Activated naive CD4-positive, alpha-beta T cell treated with anti-CD3 and anti-CD28 coated beads, Interleukin-2, amount 50 U/mL, for 72 hours (primary cell): ENCODE data around the gene C7orf57. TPM values are rescaled to one million over a fixed set of nuclear protein-coding genes. Genes with fewer than 3 reads are reported as not detected.
A peak's percentile ranks its signal among the peaks of the same experiment; 100 is the strongest.

Experiments
- ATAC-seq, 2 donors: fragments of 150-1000 bp; cut with Tn5 transposase; 2 replicates each; pipeline ENCODE4 v1.10.0; 2021; ENCODE audit warnings: mild to moderate bottlenecking in 2 of 2, moderate library complexity in 2 of 2
- DNase-seq, 2 donors: peaks; one replicate each; pipeline ENCODE4 v3.0.0; 2021 to 2022; ENCODE audit warnings: low spot score in 2 of 2
- H3K27ac Mint-ChIP-seq, 2 donors: one replicate each; pipeline ENCODE4 v1.8.0; 2022; ENCODE audit warnings: mild to moderate bottlenecking in 2 of 2, mixed read lengths in 2 of 2
- H3K36me3 Mint-ChIP-seq, 2 donors: one replicate each; pipeline ENCODE4 v1.8.0; 2022; ENCODE audit warnings: mixed read lengths in 2 of 2
- H3K9me3 Mint-ChIP-seq, 2 donors: one replicate each; pipeline ENCODE4 v1.8.0; 2022; ENCODE audit warnings: mixed read lengths in 2 of 2
- total RNA-seq, 2 donors: library from RNA; stranded (reverse); gene quantifications; one replicate each; pipeline ENCODE4 v1.2.3, GENCODE V29; 2022

C7orf57 gene
- total RNA-seq, 2 donors from 2014 or later = 0.25 TPM; not detected in 1

DNA sequence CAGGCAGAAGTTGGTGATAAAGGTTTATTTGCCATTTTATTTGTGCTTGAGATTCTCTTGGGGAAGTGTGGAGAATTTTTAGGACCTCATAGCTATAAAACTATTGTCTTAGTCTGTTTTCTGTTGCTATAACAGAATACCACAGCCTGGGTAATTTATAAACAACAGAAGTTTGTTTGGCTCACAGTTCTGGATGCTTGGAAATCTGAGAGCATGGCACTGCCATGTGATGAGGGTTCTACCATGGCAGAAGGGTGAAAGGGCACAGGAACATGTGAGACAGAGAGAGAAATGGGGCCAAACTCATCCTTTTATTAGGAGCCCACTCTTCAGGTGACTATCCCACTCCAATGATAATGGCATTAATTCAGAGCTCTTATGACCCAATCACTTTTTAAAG, 18.7 kb upstream of the C7orf57 start:
- Mint-ChIP-seq H3K27ac (no peak overlapping the region), H3K9me3 (peaks cover 7 to 15% of the 10 kb centered on the region in 2 donors), H3K36me3 (peaks cover 0 to 2% of the 10 kb centered on the region in 2 donors)
- DNase-seq (no peak), ATAC-seq (no peak)

DNA sequence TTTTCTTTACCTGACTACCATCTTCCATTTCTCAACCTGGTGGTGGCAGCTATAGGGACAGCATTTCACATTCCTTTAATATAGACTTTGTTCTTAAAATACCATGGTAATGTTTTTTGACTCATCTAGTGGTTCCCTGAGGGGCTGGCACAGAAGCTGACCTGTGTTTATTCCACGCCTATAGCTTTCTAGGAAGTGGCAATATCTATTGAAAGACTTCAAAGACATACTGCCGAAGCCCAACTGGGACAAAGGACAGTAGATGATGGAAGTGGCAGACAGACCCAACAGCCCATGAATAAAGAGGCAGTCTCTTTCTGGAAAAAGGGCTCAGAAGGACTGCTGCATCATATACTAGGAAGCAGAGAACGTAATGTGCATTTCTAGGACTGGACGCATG, 17.7 kb upstream of the C7orf57 start:
- peaks cover 10 to 15% of the 10 kb centered on the region in 2 donors for H3K9me3 Mint-ChIP-seq
- DNase-seq (no peak), ATAC-seq (no peak)
- no peak overlapping the region for H3K27ac Mint-ChIP-seq
- H3K36me3 Mint-ChIP-seq = peaks cover 0 to 6% of the 10 kb centered on the region in 2 donors

DNA sequence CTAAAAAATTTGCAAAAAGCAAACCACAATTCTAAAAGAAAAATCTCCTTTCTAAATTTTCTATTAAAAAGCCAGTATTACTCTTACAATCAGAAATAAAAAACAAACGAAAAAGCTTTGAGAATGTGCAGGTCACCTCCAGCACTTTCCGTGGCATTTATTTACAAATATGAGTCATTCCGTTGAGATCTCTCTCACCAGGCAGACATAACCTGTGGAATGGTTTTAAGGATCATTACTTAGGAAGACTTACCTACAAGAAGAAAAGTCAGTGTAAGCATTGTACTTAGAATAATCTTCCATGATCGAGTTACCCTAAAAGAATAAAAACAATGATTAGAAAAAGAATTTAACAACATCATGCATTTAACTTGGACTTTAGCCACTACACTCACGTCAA, 9.7 kb upstream of the C7orf57 start:
- ATAC-seq = no peak
- H3K9me3 Mint-ChIP-seq = peaks cover 9 to 16% of the 10 kb centered on the region in 2 donors
- H3K27ac Mint-ChIP-seq = no peak overlapping the region
- no peak for DNase-seq
- H3K36me3 Mint-ChIP-seq = peaks cover 0 to 6% of the 10 kb centered on the region in 2 donors

DNA sequence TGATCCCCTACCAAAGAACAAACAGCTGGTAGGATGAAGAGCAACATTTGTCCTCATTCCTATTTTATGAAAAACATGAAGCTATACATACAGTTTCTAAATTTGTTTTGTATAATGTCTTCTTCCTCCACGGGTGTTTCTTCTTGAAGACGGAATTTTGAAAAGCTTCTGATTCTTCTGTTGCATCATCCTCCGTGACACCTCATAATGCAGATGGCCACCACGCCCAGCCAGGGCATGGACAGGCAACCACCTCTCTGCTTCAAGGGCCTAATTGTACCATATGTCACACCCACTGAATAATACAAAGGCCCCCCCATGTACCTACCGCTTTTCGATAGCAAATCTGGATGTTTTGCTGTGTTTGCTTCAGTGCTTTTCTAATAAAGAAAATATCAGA, 6.4 kb upstream of the C7orf57 start, which contains the start of gene SUN3:
SUN3 (minus strand) TSS at position 170 of the 400 bp plus-strand sequence; CDS start at position 1, 169 bp downstream.
- ATAC-seq = no peak
- peaks cover 0 to 4% of the 10 kb centered on the region in 2 donors for H3K9me3 Mint-ChIP-seq
- H3K36me3 Mint-ChIP-seq = no peaks in the 10 kb centered on the region
- H3K27ac Mint-ChIP-seq = no peak within 1 kb of the TSS
- DNase-seq = no peak

DNA sequence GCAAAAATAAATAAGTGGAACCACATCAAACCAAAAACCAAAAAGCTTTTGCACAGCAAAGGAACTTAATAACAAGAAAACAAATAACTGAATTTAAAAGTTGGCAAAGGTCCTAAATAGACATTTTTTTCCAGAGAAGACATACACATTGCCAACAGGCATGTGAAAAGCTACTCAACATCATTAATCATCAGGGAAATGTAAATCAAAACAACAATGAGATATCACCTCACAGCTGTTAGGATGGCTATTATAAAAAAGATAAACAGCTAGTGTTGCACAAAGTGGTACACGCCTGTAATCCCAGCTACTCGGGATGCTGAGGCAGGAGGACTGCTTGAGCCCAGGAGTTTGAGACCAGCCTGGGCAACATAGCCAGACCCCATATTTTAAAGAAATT, 4.2 kb upstream of the C7orf57 start:
- ATAC-seq = no peak
- Mint-ChIP-seq H3K9me3 (no peaks in the 10 kb centered on the region), H3K27ac (no peak overlapping the region), H3K36me3 (peaks cover 0 to 4% of the 10 kb centered on the region in 2 donors)
- DNase-seq = no peak

DNA sequence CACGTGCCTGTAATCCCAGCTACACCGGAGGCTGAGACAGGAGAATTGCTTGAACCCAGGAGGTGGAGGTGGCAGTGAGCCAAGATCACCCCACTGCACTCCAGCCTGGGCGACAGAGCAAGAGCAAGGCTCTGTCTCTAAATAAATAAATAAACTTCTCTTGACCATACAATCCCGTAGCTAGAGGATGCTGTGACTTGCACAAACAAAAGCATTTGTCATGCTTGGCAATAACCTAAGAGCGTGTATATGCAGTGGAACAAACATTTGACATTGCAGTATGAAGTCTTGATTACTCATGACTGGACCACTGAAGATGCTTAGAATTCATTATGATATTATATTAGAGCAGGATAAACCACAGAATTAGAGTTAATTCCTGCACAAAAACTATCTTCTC, 1.4 kb upstream of the C7orf57 start:
- Mint-ChIP-seq H3K36me3 (peaks cover 0 to 5% of the 10 kb centered on the region in 2 donors), H3K27ac (no peak overlapping the region), H3K9me3 (no peaks in the 10 kb centered on the region)
- DNase-seq (no peak), ATAC-seq (no peak)

DNA sequence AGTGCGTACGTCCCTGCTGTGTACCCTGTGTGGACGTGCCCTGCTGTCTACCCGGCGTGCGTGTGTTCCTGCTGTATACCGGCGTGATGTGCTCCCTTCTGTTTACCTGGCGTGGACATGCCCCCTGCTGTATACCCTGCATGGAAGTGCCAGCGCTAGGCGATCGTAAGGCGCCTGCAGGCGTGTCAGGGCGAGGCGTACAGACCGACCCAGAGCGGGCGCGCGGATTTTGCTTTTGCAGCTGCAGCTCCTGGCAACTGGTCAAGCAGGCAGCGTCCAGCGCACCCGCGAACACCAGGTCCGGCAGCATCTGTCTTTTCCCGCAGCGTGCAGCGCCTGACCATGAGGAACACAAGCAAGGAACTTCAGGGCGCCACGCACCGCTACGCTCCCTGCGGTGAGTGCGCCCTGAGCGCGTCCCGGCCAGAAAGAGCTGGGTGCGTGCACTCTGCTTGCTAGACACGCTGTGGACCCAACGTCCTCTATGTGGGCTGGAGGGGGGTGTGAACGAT, 680 bp downstream of the C7orf57 start:
- ATAC-seq = peak in 1 of 2 donors; percentile 6
- Mint-ChIP-seq H3K36me3 (peaks cover 0 to 5% of the 10 kb centered on the region in 2 donors), H3K27ac (peak overlapping the region; percentile 8 to 57), H3K9me3 (no peaks in the 10 kb centered on the region)
- DNase-seq = no peak

DNA sequence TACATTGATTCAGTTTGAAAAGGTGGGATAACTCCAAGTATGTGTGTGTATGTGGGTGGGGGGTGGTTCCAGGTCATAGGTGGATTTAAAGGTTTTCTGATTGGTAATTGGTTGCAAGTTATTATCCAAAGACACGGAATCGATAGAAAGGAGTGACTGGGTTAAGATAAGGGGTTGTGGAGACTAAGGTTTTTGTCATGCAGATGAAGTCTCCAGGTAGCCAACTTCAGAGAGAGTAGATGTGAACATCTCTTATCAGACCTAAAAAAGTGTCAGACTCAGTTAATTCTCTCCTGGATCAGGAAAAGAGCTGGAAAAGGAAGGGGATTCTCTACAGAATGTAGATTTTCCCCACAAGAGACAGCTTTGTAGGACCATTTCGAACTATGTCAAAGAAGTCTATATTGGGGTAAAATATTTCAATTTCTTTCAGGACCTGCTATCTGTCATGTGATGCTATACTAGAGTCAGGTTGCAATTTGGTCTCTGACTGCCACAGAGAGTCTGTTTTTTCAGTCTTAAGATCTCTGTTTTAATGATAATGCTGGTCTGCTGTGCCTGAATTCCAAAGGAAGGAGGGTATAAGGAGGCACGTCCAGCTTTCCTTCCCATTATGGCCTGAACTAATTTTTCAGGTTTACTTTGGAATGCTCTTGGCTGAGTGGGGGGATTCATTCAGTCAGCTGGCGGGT, 3.6 kb downstream of the C7orf57 start:
- ATAC-seq (no peak), DNase-seq (no peak)
- Mint-ChIP-seq H3K9me3 (no peaks in the 10 kb centered on the region), H3K36me3 (peaks cover 0 to 5% of the 10 kb centered on the region in 2 donors), H3K27ac (no peak overlapping the region)

DNA sequence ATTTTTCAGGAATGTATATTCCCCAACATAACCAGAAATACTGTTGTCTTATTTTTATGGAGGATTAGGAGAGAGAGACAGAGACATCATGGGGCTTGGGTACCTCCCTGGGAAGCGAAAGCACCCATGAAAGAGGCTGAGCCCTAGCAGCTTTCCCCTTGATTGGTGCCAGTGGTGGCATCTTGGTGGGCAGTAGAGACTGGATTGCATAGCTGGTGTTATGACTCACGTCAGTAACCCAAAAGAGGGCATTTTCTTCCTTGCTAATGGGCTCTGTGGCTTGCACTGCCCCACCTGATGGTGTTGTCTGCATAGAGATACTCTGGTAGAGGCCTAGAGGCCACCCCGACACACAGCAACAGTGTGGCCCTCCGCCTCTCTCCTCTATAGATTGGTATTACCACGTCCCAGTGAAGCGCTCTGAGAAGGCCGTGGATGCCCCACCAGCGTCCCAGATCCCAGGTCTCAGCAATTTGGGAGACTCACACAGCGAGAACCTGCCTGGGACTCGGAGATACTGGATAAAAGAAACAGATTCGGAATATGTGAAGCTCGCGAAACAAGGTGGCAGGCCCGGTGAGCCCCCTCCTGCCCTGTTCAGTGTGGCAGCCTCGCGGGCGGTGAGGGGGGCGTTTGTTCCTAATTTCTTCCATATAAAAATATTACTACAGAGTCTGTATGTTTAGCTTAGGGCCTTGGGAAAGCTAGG, 5.8 kb downstream of the C7orf57 start:
- no peaks in the 10 kb centered on the region for H3K9me3 Mint-ChIP-seq
- no peak for DNase-seq
- H3K36me3 Mint-ChIP-seq = peaks cover 0 to 1% of the 10 kb centered on the region in 2 donors
- ATAC-seq = peak; percentile 28 to 50
- H3K27ac Mint-ChIP-seq = peak overlapping the region; percentile 70 to 75

DNA sequence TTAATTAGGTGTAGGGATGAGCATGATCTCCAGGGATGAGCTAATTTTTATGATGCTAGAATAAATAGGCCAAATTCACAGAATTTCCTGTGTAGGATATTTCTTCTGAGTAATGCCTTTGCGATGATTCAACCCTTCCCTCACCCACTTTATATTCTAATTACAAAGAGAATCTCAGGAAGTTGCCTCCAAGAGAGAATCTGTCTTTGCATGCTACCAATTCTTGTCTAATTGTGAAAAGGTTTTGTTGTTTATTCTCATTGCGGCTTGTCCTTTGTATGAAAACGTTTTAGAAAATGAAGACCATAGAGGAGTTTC, 6.3 kb downstream of the C7orf57 start:
- H3K27ac Mint-ChIP-seq = peak overlapping the region; percentile 70 to 75
- peak; percentile 65 to 74 for ATAC-seq
- no peaks in the 10 kb centered on the region for H3K36me3 Mint-ChIP-seq
- no peak for DNase-seq
- H3K9me3 Mint-ChIP-seq = no peaks in the 10 kb centered on the region

DNA sequence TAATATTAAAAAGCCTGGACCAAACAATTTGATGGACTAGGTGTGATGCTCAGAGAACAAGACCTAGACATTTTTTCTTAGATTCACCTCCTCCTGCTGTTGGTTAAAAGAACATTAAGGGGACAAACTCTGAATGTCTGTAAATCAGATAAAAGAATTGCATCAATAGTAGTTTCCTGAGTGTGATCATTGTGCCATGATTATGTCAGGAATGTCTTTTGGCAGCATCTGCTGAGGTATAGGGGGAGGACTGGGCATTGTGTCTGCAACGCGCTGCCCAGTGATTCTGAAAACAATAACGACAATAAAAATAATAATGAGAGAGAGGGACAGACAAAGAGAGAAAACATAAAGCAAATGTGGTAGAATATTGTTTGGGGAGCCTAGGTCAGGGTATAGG, 6.9 kb downstream of the C7orf57 start:
- Mint-ChIP-seq H3K27ac (peak overlapping the region in 1 of 2 donors; percentile 75), H3K9me3 (no peaks in the 10 kb centered on the region), H3K36me3 (no peaks in the 10 kb centered on the region)
- no peak for ATAC-seq
- no peak for DNase-seq

DNA sequence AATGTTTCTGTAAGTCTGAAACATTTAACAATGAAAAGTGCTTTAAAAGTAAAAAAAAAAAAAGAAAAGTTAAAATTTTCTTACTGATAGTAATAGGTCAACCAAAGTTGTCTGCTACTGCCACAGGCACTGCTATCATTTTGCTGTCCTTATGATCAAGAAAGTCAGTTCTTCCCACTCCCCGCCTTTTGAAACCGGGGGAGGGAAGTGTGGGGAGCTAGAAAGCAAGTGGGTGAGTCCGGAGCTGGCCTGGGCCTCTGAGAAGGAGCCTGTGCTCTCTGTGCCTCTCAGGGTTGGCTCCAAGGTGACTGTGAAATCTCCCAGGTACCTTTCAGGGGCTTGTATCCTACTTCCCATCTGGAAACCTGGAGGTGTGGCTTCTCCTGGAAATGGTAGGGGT, 7.3 kb downstream of the C7orf57 start:
- peak overlapping the region in 1 of 2 donors; percentile 75 for H3K27ac Mint-ChIP-seq
- no peak for ATAC-seq
- no peaks in the 10 kb centered on the region for H3K9me3 Mint-ChIP-seq
- DNase-seq = no peak
- H3K36me3 Mint-ChIP-seq = no peaks in the 10 kb centered on the region

DNA sequence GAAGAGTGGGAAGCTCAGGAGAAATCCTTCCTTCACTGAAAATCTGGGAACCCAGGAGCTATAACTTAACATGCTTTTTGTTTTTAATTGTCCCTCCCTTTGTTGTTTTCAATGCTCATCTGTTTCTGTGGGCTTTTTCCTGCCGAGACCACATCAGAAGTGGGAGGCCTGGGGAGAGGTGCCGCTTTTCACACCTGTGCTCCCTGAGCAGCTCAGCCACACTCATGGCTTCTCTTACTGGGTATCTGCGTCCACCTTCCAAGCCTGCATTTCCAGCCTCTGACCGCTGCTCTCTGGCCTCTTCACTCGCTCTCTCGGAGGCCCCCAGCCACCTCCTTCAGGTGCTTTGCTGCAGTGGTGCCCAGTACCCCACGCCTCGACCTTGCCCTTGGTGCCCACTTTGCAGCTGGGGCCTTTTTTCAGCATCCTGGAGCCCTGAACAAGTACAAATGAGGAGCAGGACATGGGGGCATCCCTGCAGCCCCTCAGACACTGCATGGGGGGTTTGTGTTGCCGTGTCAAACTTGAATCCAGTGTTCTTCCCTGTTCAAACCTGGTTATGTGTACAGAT, 9.9 kb downstream of the C7orf57 start:
- ATAC-seq = peak in 1 of 2 donors; percentile 39
- Mint-ChIP-seq H3K9me3 (no peaks in the 10 kb centered on the region), H3K36me3 (no peaks in the 10 kb centered on the region), H3K27ac (no peak overlapping the region)
- DNase-seq = no peak

DNA sequence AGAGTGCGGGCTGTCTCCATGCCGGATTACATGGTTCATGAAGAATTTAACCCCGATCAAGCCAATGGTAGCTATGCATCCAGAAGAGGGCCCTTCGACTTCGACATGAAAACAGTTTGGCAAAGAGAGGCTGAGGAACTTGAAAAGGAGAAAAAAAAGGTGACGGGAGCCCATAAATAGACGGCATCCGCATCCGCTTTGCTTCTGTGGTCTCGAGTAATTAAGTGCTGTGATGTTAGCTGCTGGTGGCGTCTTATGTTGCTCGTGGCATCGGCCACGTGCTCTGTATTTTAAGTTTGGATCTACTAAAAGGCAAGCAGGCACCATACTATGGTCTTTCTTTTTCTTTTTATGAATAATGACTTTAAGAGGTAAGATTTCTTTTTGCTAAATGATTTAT, 11.1 kb downstream of the C7orf57 start:
- no peaks in the 10 kb centered on the region for H3K9me3 Mint-ChIP-seq
- ATAC-seq (peak in 1 of 2 donors; percentile 29), DNase-seq (no peak)
- peak overlapping the region in 1 of 2 donors; percentile 29 for H3K27ac Mint-ChIP-seq
- no peaks in the 10 kb centered on the region for H3K36me3 Mint-ChIP-seq

DNA sequence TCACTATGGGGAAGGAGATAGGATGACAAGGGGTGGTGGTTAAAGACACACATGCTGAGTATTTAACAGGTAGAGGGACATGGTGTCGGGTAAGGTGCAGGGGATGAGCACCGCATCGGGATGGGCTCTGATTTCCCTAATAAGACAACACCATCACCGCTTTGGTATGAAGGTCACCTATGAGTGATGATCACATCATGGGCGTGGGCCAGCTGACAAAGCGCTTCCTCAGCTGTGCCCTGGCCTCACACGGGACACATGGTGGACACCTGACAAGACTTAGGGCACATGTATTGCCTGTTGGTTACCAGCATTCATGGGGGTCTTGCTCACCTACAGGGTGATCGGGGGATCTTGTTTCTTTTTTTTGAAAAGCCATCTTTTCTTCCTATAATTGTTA, 12.8 kb downstream of the C7orf57 start:
- DNase-seq (no peak), ATAC-seq (no peak)
- Mint-ChIP-seq H3K36me3 (no peaks in the 10 kb centered on the region), H3K9me3 (no peaks in the 10 kb centered on the region), H3K27ac (no peak overlapping the region)

DNA sequence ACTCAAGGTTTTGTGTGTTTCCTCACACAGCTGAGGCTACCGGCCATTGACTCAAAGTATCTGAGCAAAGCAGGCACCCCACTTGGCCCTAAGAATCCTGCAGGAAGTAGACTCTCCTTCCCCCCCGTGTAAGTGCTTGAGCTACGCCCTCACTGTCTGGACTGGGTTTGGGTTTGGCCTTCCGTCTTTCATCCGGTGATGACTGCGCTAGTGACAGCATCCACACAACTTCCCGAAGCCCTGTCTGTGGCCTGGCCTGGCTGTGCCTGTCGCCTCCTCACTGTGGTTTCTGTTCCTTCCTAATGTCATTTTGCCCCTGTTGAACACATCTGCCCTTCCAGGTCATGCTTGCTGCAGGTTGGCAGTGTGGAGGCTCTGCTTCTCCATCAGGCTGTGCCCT, 14.5 kb downstream of the C7orf57 start:
- Mint-ChIP-seq H3K9me3 (no peaks in the 10 kb centered on the region), H3K36me3 (no peaks in the 10 kb centered on the region), H3K27ac (peak overlapping the region in 1 of 2 donors; percentile 5)
- DNase-seq = no peak
- ATAC-seq = no peak

DNA sequence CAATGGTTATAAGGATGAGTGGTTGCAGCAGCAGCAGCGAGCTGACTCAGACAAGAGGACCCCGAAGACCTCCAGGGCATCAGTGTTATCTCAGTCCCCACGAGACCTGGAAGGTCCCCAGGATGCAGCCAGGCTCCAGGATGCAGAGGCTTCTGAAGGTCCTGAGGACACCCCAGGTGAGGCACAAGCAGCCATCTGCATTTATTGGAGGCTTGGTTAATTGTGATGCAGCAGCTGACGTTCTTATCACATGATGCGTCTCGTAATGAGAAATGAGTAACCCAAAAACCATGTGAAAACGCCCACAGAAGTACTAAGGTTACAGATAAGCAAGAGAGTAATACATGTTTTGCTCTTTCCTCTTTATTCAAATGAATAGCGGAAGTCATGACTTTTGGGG, 17.4 kb downstream of the C7orf57 start:
- Mint-ChIP-seq H3K27ac (no peak overlapping the region), H3K36me3 (peaks cover 9 to 10% of the 10 kb centered on the region in 2 donors), H3K9me3 (peaks cover 0 to 6% of the 10 kb centered on the region in 2 donors)
- ATAC-seq (peak in 1 of 2 donors; percentile 63), DNase-seq (no peak)
